SK-N-SH treated with all-trans-retinoic acid at 6 μM for 48 hours (cell line): ENCODE results near the gene KLC1.

Source experiments
- ARNTL ChIP-seq: fragments of 450-650 bp; formaldehyde crosslinking; IDR thresholded peaks from 2 replicates; pipeline ENCODE4 v1.5.0; 2020; ENCODE audit warnings: low read depth, mild to moderate bottlenecking, moderate library complexity, borderline replicate concordance
- PPARA ChIP-seq: fragments of 250-450 bp; sonication (Bioruptor Pico); IDR thresholded peaks from 2 replicates; pipeline ENCODE4 v1.5.0; 2020; ENCODE audit warnings: mild to moderate bottlenecking, borderline replicate concordance
- TF ChIP-seq, protein P1 (sequence below): fragments of 250-450 bp; sonication (Bioruptor Pico); IDR thresholded peaks from 2 replicates; pipeline ENCODE4 v1.8.0; 2020; ENCODE audit warnings: mild to moderate bottlenecking, moderate library complexity, borderline replicate concordance
- TF ChIP-seq, protein P2 (sequence below): fragments of 250-450 bp; sonication (Bioruptor Pico); IDR thresholded peaks from 2 replicates; pipeline ENCODE4 v1.5.0; 2020; ENCODE audit warnings: mild to moderate bottlenecking, moderate library complexity

DNA sequence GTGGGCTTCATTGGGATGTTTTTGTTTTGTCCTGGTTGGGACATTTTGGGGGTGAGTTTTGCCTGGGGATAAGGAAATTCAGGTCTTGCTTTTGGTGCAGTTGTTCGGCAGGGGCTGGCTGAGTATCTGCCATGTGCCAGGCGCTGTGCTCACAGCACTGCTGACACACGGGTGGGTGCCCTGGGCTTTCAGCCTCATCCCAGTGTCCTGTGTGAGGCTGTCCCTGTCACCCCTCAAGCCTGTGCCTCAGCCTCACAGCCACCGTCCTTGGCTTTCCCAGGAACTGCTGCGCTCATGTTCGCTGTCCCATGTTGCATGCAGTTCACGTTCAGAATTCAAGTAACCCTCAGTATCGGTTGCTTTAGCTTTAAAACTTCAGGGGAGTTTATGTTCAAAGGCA is 61.3 kb downstream of the KLC1 start:
- no peak for TF ChIP-seq PPARA (CRISPR knock-in tag)
- TF ChIP-seq, protein P1, sequence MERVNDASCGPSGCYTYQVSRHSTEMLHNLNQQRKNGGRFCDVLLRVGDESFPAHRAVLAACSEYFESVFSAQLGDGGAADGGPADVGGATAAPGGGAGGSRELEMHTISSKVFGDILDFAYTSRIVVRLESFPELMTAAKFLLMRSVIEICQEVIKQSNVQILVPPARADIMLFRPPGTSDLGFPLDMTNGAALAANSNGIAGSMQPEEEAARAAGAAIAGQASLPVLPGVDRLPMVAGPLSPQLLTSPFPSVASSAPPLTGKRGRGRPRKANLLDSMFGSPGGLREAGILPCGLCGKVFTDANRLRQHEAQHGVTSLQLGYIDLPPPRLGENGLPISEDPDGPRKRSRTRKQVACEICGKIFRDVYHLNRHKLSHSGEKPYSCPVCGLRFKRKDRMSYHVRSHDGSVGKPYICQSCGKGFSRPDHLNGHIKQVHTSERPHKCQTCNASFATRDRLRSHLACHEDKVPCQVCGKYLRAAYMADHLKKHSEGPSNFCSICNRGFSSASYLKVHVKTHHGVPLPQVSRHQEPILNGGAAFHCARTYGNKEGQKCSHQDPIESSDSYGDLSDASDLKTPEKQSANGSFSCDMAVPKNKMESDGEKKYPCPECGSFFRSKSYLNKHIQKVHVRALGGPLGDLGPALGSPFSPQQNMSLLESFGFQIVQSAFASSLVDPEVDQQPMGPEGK (CRISPR knock-in tag), result no peak
- TF ChIP-seq ARNTL (CRISPR knock-in tag), result no peak
- TF ChIP-seq, protein P2, sequence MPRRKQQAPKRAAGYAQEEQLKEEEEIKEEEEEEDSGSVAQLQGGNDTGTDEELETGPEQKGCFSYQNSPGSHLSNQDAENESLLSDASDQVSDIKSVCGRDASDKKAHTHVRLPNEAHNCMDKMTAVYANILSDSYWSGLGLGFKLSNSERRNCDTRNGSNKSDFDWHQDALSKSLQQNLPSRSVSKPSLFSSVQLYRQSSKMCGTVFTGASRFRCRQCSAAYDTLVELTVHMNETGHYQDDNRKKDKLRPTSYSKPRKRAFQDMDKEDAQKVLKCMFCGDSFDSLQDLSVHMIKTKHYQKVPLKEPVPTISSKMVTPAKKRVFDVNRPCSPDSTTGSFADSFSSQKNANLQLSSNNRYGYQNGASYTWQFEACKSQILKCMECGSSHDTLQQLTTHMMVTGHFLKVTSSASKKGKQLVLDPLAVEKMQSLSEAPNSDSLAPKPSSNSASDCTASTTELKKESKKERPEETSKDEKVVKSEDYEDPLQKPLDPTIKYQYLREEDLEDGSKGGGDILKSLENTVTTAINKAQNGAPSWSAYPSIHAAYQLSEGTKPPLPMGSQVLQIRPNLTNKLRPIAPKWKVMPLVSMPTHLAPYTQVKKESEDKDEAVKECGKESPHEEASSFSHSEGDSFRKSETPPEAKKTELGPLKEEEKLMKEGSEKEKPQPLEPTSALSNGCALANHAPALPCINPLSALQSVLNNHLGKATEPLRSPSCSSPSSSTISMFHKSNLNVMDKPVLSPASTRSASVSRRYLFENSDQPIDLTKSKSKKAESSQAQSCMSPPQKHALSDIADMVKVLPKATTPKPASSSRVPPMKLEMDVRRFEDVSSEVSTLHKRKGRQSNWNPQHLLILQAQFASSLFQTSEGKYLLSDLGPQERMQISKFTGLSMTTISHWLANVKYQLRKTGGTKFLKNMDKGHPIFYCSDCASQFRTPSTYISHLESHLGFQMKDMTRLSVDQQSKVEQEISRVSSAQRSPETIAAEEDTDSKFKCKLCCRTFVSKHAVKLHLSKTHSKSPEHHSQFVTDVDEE (CRISPR knock-in tag), result no peak
